Measurements from ENCODE around the gene FHOD3.
"Not testable (repeated sequence)": the region's sequence is repeated elsewhere in the genome, so short reads cannot be mapped to it uniquely, and the experiment has no call there.

The FHOD3 gene

GRCh38 chr18:36717422-36718110 is 420.1 kb downstream of the FHOD3 start:
- TF ChIP-seq CTCF (conservative IDR thresholded peaks at IDR 0.05; ENCODE audit: low read length) = no peak
- no peak for DNase-seq (ENCODE audit: low read depth)
- no peak overlapping the region for H3K4me3 ChIP-seq (ENCODE audit: low read length)

GRCh38 chr18:36718705-36719328 is 421.3 kb downstream of the FHOD3 start:
- H3K4me3 ChIP-seq (ENCODE audit: low read length) = no peak overlapping the region
- no peak for DNase-seq (ENCODE audit: low read depth)
- no peak for TF ChIP-seq CTCF (conservative IDR thresholded peaks at IDR 0.05; ENCODE audit: low read length)

GRCh38 chr18:36719630-36720029 is 422.1 kb downstream of the FHOD3 start:
- no peak overlapping the region for H3K4me3 ChIP-seq (ENCODE audit: low read length)
- no peak for TF ChIP-seq CTCF (conservative IDR thresholded peaks at IDR 0.05; ENCODE audit: low read length)
- DNase-seq (ENCODE audit: low read depth) = no peak

GRCh38 chr18:36721351-36721750 is 423.8 kb downstream of the FHOD3 start:
- not testable (repeated sequence) for DNase-seq (ENCODE audit: low read depth); H3K4me3 ChIP-seq (ENCODE audit: low read length)

- H3K4me3 ChIP-seq (ENCODE audit: low read length) = peak overlapping the region; percentile 7; the same call in 1 of the 2 replicates
- no peak for TF ChIP-seq CTCF (conservative IDR thresholded peaks at IDR 0.05; ENCODE audit: low read length)
- DNase-seq (ENCODE audit: low read depth) = no peak
Measured at GRCh38 chr18:36724169-36724568, 426.7 kb downstream of the FHOD3 start.

GRCh38 chr18:36724591-36725001 is 427.1 kb downstream of the FHOD3 start:
- DNase-seq (ENCODE audit: low read depth) = peak; percentile 28
- peak overlapping the region; percentile 7 for H3K4me3 ChIP-seq (ENCODE audit: low read length)
- no peak for TF ChIP-seq CTCF (conservative IDR thresholded peaks at IDR 0.05; ENCODE audit: low read length)

- H3K4me3 ChIP-seq (ENCODE audit: low read length) = no peak overlapping the region
- TF ChIP-seq CTCF (conservative IDR thresholded peaks at IDR 0.05; ENCODE audit: low read length) = no peak
- peak; percentile 76 for DNase-seq (ENCODE audit: low read depth)
Measured at GRCh38 chr18:36728345-36728744, 430.8 kb downstream of the FHOD3 start.
